Stimulated activated CD8-positive, alpha-beta memory T cell treated with anti-CD3 and anti-CD28 coated beads, Interleukin-2, amount 100 ng/mL, for 48 hours (primary cell): ENCODE measurements around the gene BACH1.

Experiments
- DNase-seq, 2 donors: peaks; one replicate each; pipeline ENCODE4 v3.0.0-alpha.2; 2020; ENCODE audit warnings: low read depth in 2 of 2

Gene BACH1

GRCh38 chr21:29379517-29380054 lies 80.9 kb downstream of the BACH1 start:
- DNase-seq, result no peak

- no peak for DNase-seq
These were observed 83.4 kb downstream of the BACH1 start for GRCh38 chr21:29382030-29382654.

- no peak for DNase-seq
These were observed 86.1 kb downstream of the BACH1 start for GRCh38 chr21:29384683-29385359.

- no peak for DNase-seq
These were observed 87.3 kb downstream of the BACH1 start for GRCh38 chr21:29385934-29386520.

GRCh38 chr21:29386803-29387202 lies 88.1 kb downstream of the BACH1 start:
- DNase-seq, result no peak

GRCh38 chr21:29387598-29387997 lies 88.9 kb downstream of the BACH1 start:
- DNase-seq, result no peak

GRCh38 chr21:29389136-29389535 lies 90.4 kb downstream of the BACH1 start:
- DNase-seq, result no peak

GRCh38 chr21:29390778-29391177 lies 92.1 kb downstream of the BACH1 start:
- no peak for DNase-seq

GRCh38 chr21:29394051-29394450 lies 95.3 kb downstream of the BACH1 start:
- no peak for DNase-seq
